Stimulated activated naive B cell treated with anti-CD40 and anti-IgM and Interleukin-4, amounts not matched to agents 10 μg/mL and 1 μg/mL and 100 μg/mL, for 72 hours (primary cell): ENCODE results near the gene MRPS24.
"Not testable (repeated sequence)": the region's sequence is repeated elsewhere in the genome, so short reads cannot be mapped to it uniquely, and the experiment has no call there.

Experiments used
- ATAC-seq, 2 donors: fragments of 150-1000 bp; cut with Tn5 transposase; replicated peaks; 2 replicates each; pipeline ENCODE4 v1.10.0; 2021; ENCODE audit warnings: moderate library complexity in 1 of 2
- DNase-seq: peaks from one replicate; pipeline ENCODE4 v3.0.0; 2021
- H3K27ac Mint-ChIP-seq: one replicate; pipeline ENCODE4 v1.8.0; 2022; ENCODE audit warnings: mild to moderate bottlenecking, mixed read lengths
- H3K27me3 Mint-ChIP-seq, 2 donors: one replicate each; pipeline ENCODE4 v1.8.0; 2022; ENCODE audit warnings: mixed read lengths in 2 of 2
- H3K36me3 Mint-ChIP-seq, 2 donors: one replicate each; pipeline ENCODE4 v1.8.0; 2022; ENCODE audit warnings: mixed read lengths in 2 of 2, mild to moderate bottlenecking in 1 of 2
- H3K4me1 Mint-ChIP-seq, 2 donors: one replicate each; pipeline ENCODE4 v1.8.0; 2022; ENCODE audit warnings: mixed read lengths in 2 of 2, mild to moderate bottlenecking in 1 of 2
- H3K4me3 Mint-ChIP-seq, 2 donors: one replicate each; pipeline ENCODE4 v1.8.0; 2022; ENCODE audit warnings: mild to moderate bottlenecking in 2 of 2, mixed read lengths in 2 of 2, moderate library complexity in 1 of 2
- H3K9me3 Mint-ChIP-seq, 2 donors: one replicate each; pipeline ENCODE4 v1.8.0; 2022; ENCODE audit warnings: mixed read lengths in 2 of 2, mild to moderate bottlenecking in 1 of 2

MRPS24 gene

GRCh38 chr7:43869006-43869866, at the start of gene MRPS24:
Gene MRPS24 (minus strand): TSS chr7:43869517. CDS start chr7:43869495, 22 bp downstream.
- DNase-seq = peak; percentile 86
- peaks cover 12 to 31% of the 10 kb centered on the region in 2 donors for H3K4me1 Mint-ChIP-seq
- peak within 1 kb of the TSS; percentile 95 for H3K27ac Mint-ChIP-seq
- H3K27me3 Mint-ChIP-seq = no peaks in the 10 kb centered on the region
- H3K36me3 Mint-ChIP-seq = peaks cover 25 to 31% of the 10 kb centered on the region in 2 donors
- peak; percentile 96 for ATAC-seq
- peaks cover 0 to 3% of the 10 kb centered on the region in 2 donors for H3K9me3 Mint-ChIP-seq
- peak within 1 kb of the TSS; percentile 89 to 98 for H3K4me3 Mint-ChIP-seq

GRCh38 chr7:43915907-43916306, 46.6 kb upstream of the MRPS24 start:
- peaks cover 15 to 38% of the 10 kb centered on the region in 2 donors for H3K36me3 Mint-ChIP-seq
- no peak overlapping the region for H3K27ac Mint-ChIP-seq
- ATAC-seq = no peak
- no peaks in the 10 kb centered on the region for H3K9me3 Mint-ChIP-seq
- no peak overlapping the region for H3K4me3 Mint-ChIP-seq
- H3K27me3 Mint-ChIP-seq = no peaks in the 10 kb centered on the region
- no peak for DNase-seq
- H3K4me1 Mint-ChIP-seq = peaks cover 3 to 13% of the 10 kb centered on the region in 2 donors

GRCh38 chr7:43914795-43915194, 45.5 kb upstream of the MRPS24 start:
- peaks cover 15 to 35% of the 10 kb centered on the region in 2 donors for H3K36me3 Mint-ChIP-seq
- DNase-seq (no peak), ATAC-seq (no peak)

GRCh38 chr7:43906331-43907010, 37.2 kb upstream of the MRPS24 start, which contains the start of gene URGCP:
Gene URGCP (minus strand): TSS chr7:43906596. CDS start chr7:43906575, 21 bp downstream.
- H3K4me1 Mint-ChIP-seq = peaks cover 17 to 37% of the 10 kb centered on the region in 2 donors
- peak within 1 kb of the TSS; percentile 92 for H3K4me3 Mint-ChIP-seq
- H3K27me3 Mint-ChIP-seq = no peaks in the 10 kb centered on the region
- H3K27ac Mint-ChIP-seq = peak within 1 kb of the TSS; percentile 98
- H3K36me3 Mint-ChIP-seq = peaks cover 0 to 8% of the 10 kb centered on the region in 2 donors
- DNase-seq = peak; percentile 29
- no peaks in the 10 kb centered on the region for H3K9me3 Mint-ChIP-seq
- peak; percentile 88 to 90 for ATAC-seq

More at GRCh38 chr7:43914795-43915194, 45.5 kb upstream of the MRPS24 start:
- H3K9me3 Mint-ChIP-seq = no peaks in the 10 kb centered on the region
- no peak overlapping the region for H3K27ac Mint-ChIP-seq
- H3K4me1 Mint-ChIP-seq = peaks cover 0 to 8% of the 10 kb centered on the region in 2 donors
- no peak overlapping the region for H3K4me3 Mint-ChIP-seq
- no peaks in the 10 kb centered on the region for H3K27me3 Mint-ChIP-seq

- H3K27ac Mint-ChIP-seq = peak overlapping the region; percentile 98
- no peak for DNase-seq
- H3K27me3 Mint-ChIP-seq = no peaks in the 10 kb centered on the region
- no peaks in the 10 kb centered on the region for H3K9me3 Mint-ChIP-seq
- H3K36me3 Mint-ChIP-seq = peaks cover 0 to 8% of the 10 kb centered on the region in 2 donors
- peak overlapping the region; percentile 92 for H3K4me3 Mint-ChIP-seq
- peaks cover 17 to 38% of the 10 kb centered on the region in 2 donors for H3K4me1 Mint-ChIP-seq
- peak; percentile 58 to 63 for ATAC-seq
Measured at GRCh38 chr7:43905956-43906330, 36.6 kb upstream of the MRPS24 start.

- Mint-ChIP-seq H3K36me3 (peaks cover 0 to 5% of the 10 kb centered on the region in 2 donors), H3K27me3 (no peaks in the 10 kb centered on the region), H3K27ac (peak overlapping the region; percentile 98), H3K4me1 (peaks cover 17 to 38% of the 10 kb centered on the region in 2 donors), H3K4me3 (peak overlapping the region; percentile 92), H3K9me3 (no peaks in the 10 kb centered on the region)
- ATAC-seq (no peak), DNase-seq (no peak)
Measured at GRCh38 chr7:43905209-43905946, 36.1 kb upstream of the MRPS24 start.

GRCh38 chr7:43904533-43905208, 35.4 kb upstream of the MRPS24 start:
- Mint-ChIP-seq H3K27me3 (no peaks in the 10 kb centered on the region), H3K4me1 (peaks cover 17 to 38% of the 10 kb centered on the region in 2 donors), H3K4me3 (no peak overlapping the region), H3K36me3 (peaks cover 0 to 5% of the 10 kb centered on the region in 2 donors), H3K27ac (no peak overlapping the region), H3K9me3 (no peaks in the 10 kb centered on the region)
- DNase-seq (no peak), ATAC-seq (no peak)

GRCh38 chr7:43902542-43903054, 33.3 kb upstream of the MRPS24 start:
- no peak for DNase-seq
- H3K9me3 Mint-ChIP-seq = no peaks in the 10 kb centered on the region
- H3K36me3 Mint-ChIP-seq = peaks cover 0 to 5% of the 10 kb centered on the region in 2 donors

GRCh38 chr7:43898571-43898970, 29.3 kb upstream of the MRPS24 start:
- not testable (repeated sequence) for H3K4me3 Mint-ChIP-seq, DNase-seq, H3K27ac Mint-ChIP-seq, H3K9me3 Mint-ChIP-seq, H3K27me3 Mint-ChIP-seq, ATAC-seq
- Mint-ChIP-seq H3K36me3 (peaks cover 6 to 30% of the 10 kb centered on the region in 2 donors), H3K4me1 (peaks cover 10 to 18% of the 10 kb centered on the region in 2 donors)

More at GRCh38 chr7:43902542-43903054, 33.3 kb upstream of the MRPS24 start:
- peaks cover 14 to 30% of the 10 kb centered on the region in 2 donors for H3K4me1 Mint-ChIP-seq
- H3K4me3 Mint-ChIP-seq = no peak overlapping the region
- ATAC-seq = no peak
- no peak overlapping the region for H3K27ac Mint-ChIP-seq
- H3K27me3 Mint-ChIP-seq = no peaks in the 10 kb centered on the region

- Mint-ChIP-seq H3K9me3 (peaks cover 0 to 4% of the 10 kb centered on the region in 2 donors), H3K36me3 (peaks cover 9 to 32% of the 10 kb centered on the region in 2 donors), H3K27me3 (no peaks in the 10 kb centered on the region), H3K27ac (no peak overlapping the region), H3K4me1 (peaks cover 9 to 19% of the 10 kb centered on the region in 2 donors), H3K4me3 (no peak overlapping the region)
- DNase-seq (no peak), ATAC-seq (no peak)
Measured at GRCh38 chr7:43895847-43896415, 26.6 kb upstream of the MRPS24 start.

- H3K4me3 Mint-ChIP-seq = no peak overlapping the region
- no peak for ATAC-seq
- peaks cover 0 to 4% of the 10 kb centered on the region in 2 donors for H3K9me3 Mint-ChIP-seq
- H3K4me1 Mint-ChIP-seq = peaks cover 9 to 30% of the 10 kb centered on the region in 2 donors
- no peaks in the 10 kb centered on the region for H3K27me3 Mint-ChIP-seq
- H3K36me3 Mint-ChIP-seq = peaks cover 12 to 37% of the 10 kb centered on the region in 2 donors
- DNase-seq = no peak
- no peak overlapping the region for H3K27ac Mint-ChIP-seq
Measured at GRCh38 chr7:43891069-43891955, 22.0 kb upstream of the MRPS24 start.

- peaks cover 9 to 32% of the 10 kb centered on the region in 2 donors for H3K36me3 Mint-ChIP-seq
- no peak overlapping the region for H3K4me3 Mint-ChIP-seq
- H3K4me1 Mint-ChIP-seq = peaks cover 9 to 30% of the 10 kb centered on the region in 2 donors
- H3K9me3 Mint-ChIP-seq = no peaks in the 10 kb centered on the region
- no peak overlapping the region for H3K27ac Mint-ChIP-seq
- DNase-seq (no peak), ATAC-seq (no peak)
- H3K27me3 Mint-ChIP-seq = no peaks in the 10 kb centered on the region
Measured at GRCh38 chr7:43890468-43890867, 21.2 kb upstream of the MRPS24 start.
